Omental fat pad (tissue), 4 donors: ENCODE data around the gene KTI12. TPM values are rescaled to one million over a fixed set of nuclear protein-coding genes. Genes with fewer than 3 reads are reported as not detected.
"Not testable (repeated sequence)": the region's sequence is repeated elsewhere in the genome, so short reads cannot be mapped to it uniquely, and the experiment has no call there.

Experiments
- ATAC-seq: fragments of 150-250 bp; one replicate; pipeline ENCODE4 v1.9.1; 2016; ENCODE audit warnings: mild to moderate bottlenecking, moderate library complexity; ENCODE audit not compliant: low FRiP score
- DNase-seq: peaks from one replicate; pipeline ENCODE4 v3.0.0-alpha.2; 2019; ENCODE audit warnings: low spot score
- CTCF ChIP-seq, 3 donors: fragments of 450-650 bp; IDR thresholded peaks; one replicate each; pipeline ENCODE4 v1.5.1; 2016 to 2017; ENCODE audit warnings: antibody characterized with exemption in 3 of 3, mild to moderate bottlenecking in 3 of 3, moderate library complexity in 2 of 3
- total RNA-seq, 4 donors: library from RNA; depleted of rRNA; stranded (reverse); fragments of >200 nt; gene quantifications; one replicate each; pipeline ENCODE4 v1.1.0, GENCODE V29; 2016

Gene KTI12
- total RNA-seq, 4 donors from 2014 or later = 7.6 to 23.4 (median 10.2) TPM

GRCh38 chr1:52037909-52038308 lies 4.3 kb upstream of the KTI12 start:
- ATAC-seq (no peak), DNase-seq (no peak)
- no peak for TF ChIP-seq CTCF (IDR thresholded peaks at IDR 0.05)

- TF ChIP-seq CTCF (IDR thresholded peaks at IDR 0.05) = no peak
- DNase-seq (no peak), ATAC-seq (no peak)
Observed at GRCh38 chr1:52037402-52037814, 3.8 kb upstream of the KTI12 start.

GRCh38 chr1:52034050-52034384 lies 407 bp upstream of the KTI12 start:
- ATAC-seq (no peak), DNase-seq (no peak)
- TF ChIP-seq CTCF (IDR thresholded peaks at IDR 0.05) = no peak

- ATAC-seq = peak; percentile 53
Observed at GRCh38 chr1:52032785-52033131, 852 bp downstream of the KTI12 start.

GRCh38 chr1:52032124-52032784 lies 1.4 kb downstream of the KTI12 start:
- no peak for ATAC-seq

More at GRCh38 chr1:52032785-52033131, 852 bp downstream of the KTI12 start:
- peak; percentile 24 for DNase-seq
- TF ChIP-seq CTCF (IDR thresholded peaks at IDR 0.05) = no peak

GRCh38 chr1:52028839-52029238 lies 4.8 kb downstream of the KTI12 start:
- not testable (repeated sequence) for DNase-seq, ATAC-seq

More at GRCh38 chr1:52032124-52032784, 1.4 kb downstream of the KTI12 start:
- no peak for TF ChIP-seq CTCF (IDR thresholded peaks at IDR 0.05)
- DNase-seq = no peak

- no peak for TF ChIP-seq CTCF (IDR thresholded peaks at IDR 0.05)
- ATAC-seq (no peak), DNase-seq (no peak)
Observed at GRCh38 chr1:52028328-52028727, 5.3 kb downstream of the KTI12 start.
